GM21447 (cell line): Measurements from ENCODE around the gene MKX.
"Not testable (repeated sequence)": the region's sequence is repeated elsewhere in the genome, so short reads cannot be mapped to it uniquely, and the experiment has no call there.

Experiments used
- ATAC-seq: cut with Tn5 transposase; IDR thresholded peaks from one replicate; pipeline ENCODE4 v1.9.1; 2021; ENCODE audit not compliant: unreplicated experiment

Gene MKX

DNA sequence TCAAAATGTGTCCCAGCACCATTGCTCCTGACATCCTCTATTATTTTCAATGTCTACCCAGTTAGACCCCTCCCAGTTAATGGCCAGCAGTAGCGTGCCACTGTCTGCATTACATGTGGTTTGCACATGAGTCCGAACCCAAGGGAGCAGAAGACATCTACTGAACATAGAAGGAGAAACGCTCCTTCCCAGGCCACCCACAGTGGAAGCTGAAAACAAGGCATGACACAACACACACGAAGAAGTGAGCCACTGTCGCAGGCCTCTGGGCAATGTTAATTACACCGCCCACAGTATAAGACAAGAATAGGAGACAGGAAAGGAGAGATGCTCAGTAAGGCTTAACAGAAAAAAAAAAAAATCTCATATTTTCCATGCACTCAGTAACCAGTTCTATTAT, 50.5 kb downstream of the MKX start:
- ATAC-seq = no peak

DNA sequence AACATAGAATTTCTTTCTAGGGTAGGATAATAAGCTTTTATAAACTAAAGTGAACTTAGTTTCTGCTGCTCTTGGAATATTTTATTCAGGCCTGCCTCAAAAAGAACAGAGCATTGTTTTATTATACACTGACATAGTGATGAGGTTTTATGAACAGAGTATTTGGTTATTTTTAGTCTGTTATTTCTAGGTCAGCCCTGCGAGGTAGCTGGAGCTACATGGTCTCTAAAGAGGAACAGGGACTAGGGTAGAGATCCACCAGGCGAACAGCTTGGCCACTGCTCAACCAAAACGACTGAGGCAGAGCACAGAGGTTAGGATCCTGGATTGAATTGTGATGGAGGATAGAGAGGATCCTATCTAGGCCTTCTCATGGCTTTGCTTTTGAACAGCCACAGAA, 53.0 kb downstream of the MKX start:
- ATAC-seq = no peak

DNA sequence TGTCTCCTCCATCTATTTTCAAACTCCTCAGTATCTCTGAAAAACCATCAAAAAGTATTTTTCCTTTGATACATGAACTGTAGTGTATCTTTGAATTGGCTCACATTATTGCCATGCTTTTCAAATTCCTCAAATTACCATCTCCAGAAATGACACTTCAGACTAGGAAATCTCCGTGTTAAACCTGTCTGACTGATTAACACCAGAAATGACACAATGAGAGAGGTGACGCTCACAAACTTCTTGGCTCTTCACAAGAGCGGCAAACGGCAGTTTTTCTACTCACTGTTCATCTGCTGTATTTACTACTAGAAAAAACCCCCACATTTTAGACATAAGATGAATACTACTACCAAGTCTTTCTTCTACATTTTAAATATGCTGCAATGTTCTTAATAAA, 56.6 kb downstream of the MKX start:
- ATAC-seq = no peak

- ATAC-seq = no peak
Observed at GRCh38 chr10:27688276-27688675, 57.3 kb downstream of the MKX start.

- ATAC-seq = no peak
Observed at GRCh38 chr10:27687743-27688142, 57.9 kb downstream of the MKX start.

DNA sequence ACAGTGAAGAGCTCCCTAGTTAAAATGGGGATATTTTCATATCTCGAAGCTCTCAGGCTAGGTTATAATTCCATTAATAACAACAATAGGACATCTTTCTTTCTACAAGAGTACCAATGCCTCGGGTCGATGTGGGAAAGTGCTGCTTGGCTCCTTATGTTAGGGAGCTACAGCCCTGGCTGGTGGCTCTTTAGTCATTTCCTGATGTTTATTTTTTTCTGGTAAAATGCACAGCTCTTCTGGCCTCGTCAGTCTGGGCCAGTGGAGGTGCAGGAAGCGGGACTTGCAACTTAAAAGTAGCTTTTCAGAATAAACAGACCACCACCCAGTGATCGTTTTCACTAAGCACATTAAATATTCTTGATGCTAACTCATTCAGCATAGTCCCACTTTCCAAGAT, 58.3 kb downstream of the MKX start:
- ATAC-seq = no peak

DNA sequence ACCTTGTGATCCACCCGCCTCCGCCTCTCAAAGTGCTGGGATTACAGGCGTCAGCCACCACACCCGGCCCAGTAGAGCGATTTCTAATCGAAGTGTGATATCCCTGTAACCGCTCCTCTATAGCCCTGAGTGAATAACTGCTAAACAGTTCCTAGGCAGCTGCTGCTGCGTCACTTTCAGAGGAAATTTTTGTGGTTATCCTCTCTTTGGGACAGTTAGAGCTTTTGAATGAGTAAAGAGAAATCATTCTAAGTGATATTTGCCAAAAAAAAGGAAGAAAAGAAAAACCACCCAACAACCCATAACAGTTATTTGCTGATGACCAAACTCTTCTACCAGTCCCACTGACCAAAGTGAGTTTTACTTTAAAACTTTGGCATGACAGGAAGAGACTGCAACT, 59.9 kb downstream of the MKX start:
- no peak for ATAC-seq

- no peak for ATAC-seq
Observed at GRCh38 chr10:27683226-27683625, 62.4 kb downstream of the MKX start.

DNA sequence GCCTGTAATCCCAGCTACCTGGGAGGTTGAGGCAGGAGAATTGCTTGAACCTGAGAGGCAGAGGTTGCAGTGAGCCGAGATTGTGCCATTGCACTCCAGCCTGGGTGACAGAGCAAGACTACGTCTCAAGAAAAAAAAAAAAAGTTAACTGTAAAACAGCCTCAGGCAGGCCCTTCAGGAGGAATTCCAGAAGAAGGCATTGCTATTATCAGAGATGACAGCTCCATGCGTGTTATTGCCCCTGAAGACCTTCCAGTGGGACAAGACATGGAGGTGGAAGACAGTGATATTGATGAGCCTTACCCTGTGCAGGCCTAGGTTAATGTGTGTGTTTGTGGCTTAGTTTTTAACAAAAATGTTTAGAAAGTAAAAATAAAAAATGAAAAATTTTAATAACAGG, 63.8 kb downstream of the MKX start:
- not testable (repeated sequence) for ATAC-seq

GRCh38 chr10:27680691-27681605, 64.7 kb downstream of the MKX start:
- no peak for ATAC-seq

GRCh38 chr10:27680006-27680557, 65.5 kb downstream of the MKX start:
- no peak for ATAC-seq

DNA sequence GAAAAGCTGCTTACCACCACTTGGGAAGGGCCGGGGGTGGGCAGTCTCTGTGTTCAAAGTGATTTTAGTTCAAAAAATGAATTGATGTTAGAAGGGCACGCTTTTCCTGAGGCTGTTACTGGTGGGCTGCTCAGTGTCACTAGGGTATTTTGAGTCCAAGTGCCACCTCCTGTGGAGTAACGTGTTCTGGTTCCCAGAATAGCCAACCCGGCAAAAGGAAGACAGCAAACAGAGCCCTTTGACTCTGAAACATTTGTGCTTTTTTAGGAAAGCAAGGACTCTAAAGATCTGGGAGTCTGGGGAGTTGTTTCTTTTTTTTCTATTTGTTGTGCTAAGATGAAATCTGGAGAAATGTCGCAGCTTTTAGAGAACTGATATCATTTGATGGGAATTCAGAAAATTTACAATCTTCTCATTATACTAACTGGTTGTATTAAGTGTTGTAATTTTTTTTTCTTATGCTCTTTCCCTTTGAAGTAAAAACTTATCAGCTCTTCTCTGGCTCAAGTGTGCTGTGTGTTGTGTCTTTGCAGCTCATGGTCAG, 66.2 kb downstream of the MKX start:
- no peak for ATAC-seq

DNA sequence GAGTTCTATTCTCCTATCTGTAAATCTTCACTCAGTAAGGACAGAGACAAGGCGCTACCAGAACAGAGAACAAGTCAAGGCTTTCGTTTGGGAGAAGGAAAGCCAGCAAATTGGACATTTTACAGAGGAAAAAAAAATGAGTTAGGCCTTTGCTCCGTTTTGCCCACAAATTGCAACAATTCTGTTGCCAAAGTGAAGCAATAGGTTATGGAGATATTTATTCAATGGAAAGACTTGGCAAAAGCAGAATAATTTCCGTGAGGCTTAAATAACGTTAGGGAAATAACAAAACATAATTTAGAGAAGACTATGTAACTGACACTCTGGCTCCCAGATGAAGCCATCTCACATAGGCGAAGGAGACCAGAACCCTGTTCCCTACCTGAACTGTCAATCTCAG, 67.5 kb downstream of the MKX start:
- no peak for ATAC-seq

DNA sequence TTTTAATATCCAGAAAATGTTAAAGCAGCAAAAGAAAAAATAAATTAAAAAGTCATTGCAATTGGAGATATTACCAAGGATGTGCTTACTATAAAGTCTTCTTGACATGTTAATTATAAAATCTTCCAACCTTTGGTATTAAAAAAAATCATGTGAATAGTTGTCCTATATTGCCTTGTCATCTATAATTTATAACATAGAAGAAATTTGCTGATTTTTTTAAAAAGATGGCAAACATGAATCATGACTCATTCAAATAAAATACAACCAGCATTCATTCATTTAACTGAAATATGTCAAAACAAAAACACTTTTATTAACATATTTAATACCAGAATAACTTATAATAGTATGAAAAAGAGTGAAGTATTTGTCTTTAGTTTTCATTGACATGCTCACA, 72.6 kb downstream of the MKX start:
- ATAC-seq = no peak

- no peak for ATAC-seq
Observed at GRCh38 chr10:27671821-27672220, 73.8 kb downstream of the MKX start.

DNA sequence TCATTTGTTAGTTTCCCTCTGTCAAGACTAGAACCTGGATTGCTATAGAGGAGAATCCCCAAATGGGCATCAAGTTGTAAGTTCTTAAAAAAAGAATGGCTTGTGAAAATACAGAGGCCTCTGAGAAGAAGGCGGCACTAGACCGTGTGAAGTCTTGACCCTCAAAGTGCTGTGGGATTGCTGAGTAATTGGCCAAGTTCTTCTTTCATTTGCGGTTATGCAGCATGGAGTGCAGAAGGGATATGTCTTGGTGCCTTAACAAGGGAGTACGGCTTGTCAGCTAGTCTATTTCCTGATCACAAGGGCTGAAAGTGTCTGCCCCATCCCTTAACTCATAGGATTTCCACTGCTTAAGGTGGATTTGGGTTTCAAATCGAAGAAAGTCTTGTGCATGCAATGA, 81.2 kb downstream of the MKX start:
- ATAC-seq = no peak

DNA sequence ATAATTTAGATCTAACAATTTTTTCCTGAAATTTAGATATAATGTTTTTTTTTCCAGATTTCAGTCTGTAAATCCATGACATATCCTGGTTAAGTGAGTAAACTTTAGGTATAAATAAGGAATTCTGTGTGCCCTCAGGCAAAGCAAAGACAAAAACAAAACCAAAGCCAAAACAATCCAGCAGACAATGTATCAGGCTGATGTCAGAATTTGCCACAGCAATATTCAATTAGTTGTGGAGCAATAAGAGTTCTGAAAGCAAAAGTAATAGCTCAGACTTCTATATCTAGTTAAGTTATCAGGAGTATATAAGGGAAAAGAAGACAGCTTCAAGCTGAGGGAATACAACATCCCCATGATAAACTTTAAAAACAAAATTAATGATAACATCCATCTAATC, 82.0 kb downstream of the MKX start:
- ATAC-seq = no peak

DNA sequence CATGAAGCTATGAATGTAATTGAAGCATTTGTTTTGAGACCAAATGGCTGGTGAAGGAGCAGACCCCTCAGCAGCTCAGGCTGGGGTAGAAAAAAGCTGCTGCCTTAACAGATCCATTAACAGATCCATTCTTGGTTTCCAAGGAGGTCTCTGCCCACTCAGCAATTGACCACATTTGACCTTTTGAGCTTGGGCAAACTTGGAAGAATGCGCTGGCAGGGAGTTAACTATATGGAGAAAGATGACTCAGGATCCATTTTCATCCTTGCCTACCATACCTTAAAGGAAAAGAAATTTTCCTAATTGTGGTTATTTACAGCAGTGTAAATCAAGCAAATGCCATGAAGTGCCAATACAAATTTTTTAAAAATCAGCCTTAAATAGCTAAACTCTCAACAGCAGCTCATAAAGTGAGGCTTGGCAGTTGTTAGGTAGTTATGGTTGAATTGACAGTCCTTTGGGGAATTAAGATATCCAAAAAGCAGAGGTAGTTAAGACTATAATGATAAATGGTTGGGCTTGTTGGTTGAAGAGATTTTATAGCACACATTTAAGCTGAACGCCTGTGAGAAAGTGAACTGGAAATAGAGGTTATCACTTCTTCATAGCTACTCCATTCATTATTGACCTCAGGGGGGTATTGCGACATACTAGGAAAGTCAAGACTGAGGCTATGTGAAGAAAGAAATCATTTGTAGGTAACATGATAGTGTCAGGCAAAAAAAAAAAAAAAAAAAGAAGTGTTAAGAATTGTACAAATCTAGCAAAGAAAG, 83.9 kb downstream of the MKX start:
- ATAC-seq = no peak

DNA sequence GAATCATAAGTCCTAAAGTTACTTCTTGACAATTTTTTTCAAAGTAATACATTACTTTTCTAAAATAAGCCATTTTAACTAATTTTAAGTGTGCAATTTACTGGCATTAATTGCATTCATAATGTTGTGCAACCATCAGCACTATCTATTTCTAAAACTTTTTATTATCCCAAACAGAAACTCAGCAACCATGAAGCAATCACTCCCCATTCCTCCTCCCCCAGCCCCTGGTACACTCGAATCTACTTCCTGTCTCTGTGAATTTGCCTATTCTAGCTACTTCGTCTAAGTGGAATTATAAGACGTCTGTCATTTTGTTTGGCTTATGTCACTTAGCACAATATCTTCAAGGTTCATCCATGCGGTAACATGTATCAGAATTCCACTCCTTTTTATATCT, 84.9 kb downstream of the MKX start:
- ATAC-seq = no peak

GRCh38 chr10:27660268-27660667, 85.4 kb downstream of the MKX start:
- ATAC-seq = no peak

DNA sequence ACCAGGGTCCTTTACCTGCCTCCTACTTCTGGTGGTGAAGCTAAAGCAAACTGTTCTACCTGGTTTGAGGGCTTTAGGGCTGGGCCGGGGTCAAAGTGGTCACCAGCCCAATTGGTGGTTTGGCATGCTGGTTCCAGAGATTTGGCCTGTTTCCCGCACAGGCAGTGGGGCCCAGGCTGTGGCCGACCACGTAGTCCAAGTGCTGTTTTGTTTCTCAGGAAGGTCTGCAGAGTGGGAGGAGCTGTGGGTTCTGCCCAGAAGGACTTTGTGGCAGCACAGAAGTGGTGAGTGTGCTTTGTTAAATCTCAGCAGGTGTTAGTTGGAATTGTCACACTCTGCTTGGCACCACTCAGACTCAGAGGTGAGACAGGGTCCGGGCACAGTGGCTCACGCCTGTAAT, 85.8 kb downstream of the MKX start:
- no peak for ATAC-seq

GRCh38 chr10:27658788-27659187, 86.8 kb downstream of the MKX start:
- ATAC-seq = no peak
